Measurements from ENCODE around the gene KCNMB1. TPM values are rescaled to one million over a fixed set of nuclear protein-coding genes. Genes with fewer than 3 reads are reported as not detected.

Gene KCNMB1
- total and polyA plus RNA-seq, 2 donors (not counting 1 experiment from before 2014, with no cell fraction given), result not detected

- H2AFZ ChIP-seq (ENCODE audit: low read length), result no peak overlapping the region
- H3K79me2 ChIP-seq (ENCODE audit: control insufficient read depth, insufficient read depth, low read length), result no peaks in the 10 kb centered on the region
Measured at GRCh38 chr5:170407062-170407461, 17.9 kb upstream of the KCNMB1 start.

GRCh38 chr5:170405817-170406216, 16.6 kb upstream of the KCNMB1 start:
- H3K9me3 ChIP-seq (ENCODE audit: control insufficient read depth, insufficient read depth, low read depth, low read length), result no peaks in the 10 kb centered on the region
- no peak overlapping the region for H2AFZ ChIP-seq (ENCODE audit: low read length)
- DNase-seq (ENCODE audit: low read depth in 2 of 2), result no peak
- H3K27ac ChIP-seq (ENCODE audit: insufficient read depth, low read length), result no peak overlapping the region
- no peak for TF ChIP-seq EZH2 (IDR thresholded peaks at IDR 0.05; ENCODE audit: low read length, missing control alignments)
- no peak for TF ChIP-seq CTCF (conservative IDR thresholded peaks at IDR 0.05 in 1 of 2, IDR thresholded peaks at IDR 0.05 in 1 of 2; ENCODE audit: low read depth in 1 of 2, low read length in 2 of 2)
- no peaks in the 10 kb centered on the region for H3K36me3 ChIP-seq (ENCODE audit: control insufficient read depth, insufficient read depth, low read length)
- no peak overlapping the region for H3K4me2 ChIP-seq (ENCODE audit: extremely low read depth, insufficient read depth, low read length)
- no peaks in the 10 kb centered on the region for H4K20me1 ChIP-seq (ENCODE audit: control insufficient read depth, extremely low read depth, insufficient read depth, low read length)
- H3K4me1 ChIP-seq (ENCODE audit: control insufficient read depth, extremely low read depth, insufficient read depth, low read length), result no peaks in the 10 kb centered on the region
- H3K9ac ChIP-seq (ENCODE audit: insufficient read depth, low read length), result no peak overlapping the region
- no peak overlapping the region for H3K4me3 ChIP-seq (replicated peaks in 1 of 4; ENCODE audit: control extremely low read depth in 1 of 4, insufficient read depth in 1 of 4, low read depth in 3 of 4, low read length in 4 of 4)
- H3K27me3 ChIP-seq (ENCODE audit: control insufficient read depth, insufficient read depth, low read length), result no peaks in the 10 kb centered on the region
- H3K79me2 ChIP-seq (ENCODE audit: control insufficient read depth, insufficient read depth, low read length), result no peaks in the 10 kb centered on the region

More at GRCh38 chr5:170407062-170407461, 17.9 kb upstream of the KCNMB1 start:
- Histone ChIP-seq H3K36me3 (ENCODE audit: control insufficient read depth, insufficient read depth, low read length) (no peaks in the 10 kb centered on the region), H3K27me3 (ENCODE audit: control insufficient read depth, insufficient read depth, low read length) (no peaks in the 10 kb centered on the region), H3K4me1 (ENCODE audit: control insufficient read depth, extremely low read depth, insufficient read depth, low read length) (no peaks in the 10 kb centered on the region), H3K4me2 (ENCODE audit: extremely low read depth, insufficient read depth, low read length) (no peak overlapping the region), H4K20me1 (ENCODE audit: control insufficient read depth, extremely low read depth, insufficient read depth, low read length) (no peaks in the 10 kb centered on the region), H3K4me3 (replicated peaks in 1 of 4; ENCODE audit: control extremely low read depth in 1 of 4, insufficient read depth in 1 of 4, low read depth in 3 of 4, low read length in 4 of 4) (no peak overlapping the region), H3K9ac (ENCODE audit: insufficient read depth, low read length) (no peak overlapping the region), H3K27ac (ENCODE audit: insufficient read depth, low read length) (no peak overlapping the region), H3K9me3 (ENCODE audit: control insufficient read depth, insufficient read depth, low read depth, low read length) (no peaks in the 10 kb centered on the region)
- no peak for DNase-seq (ENCODE audit: low read depth in 2 of 2)
- TF ChIP-seq EZH2 (IDR thresholded peaks at IDR 0.05; ENCODE audit: low read length, missing control alignments) (no peak), CTCF (conservative IDR thresholded peaks at IDR 0.05 in 1 of 2, IDR thresholded peaks at IDR 0.05 in 1 of 2; ENCODE audit: low read depth in 1 of 2, low read length in 2 of 2) (no peak)

GRCh38 chr5:170404398-170404797, 15.2 kb upstream of the KCNMB1 start:
- Histone ChIP-seq H3K4me1 (ENCODE audit: control insufficient read depth, extremely low read depth, insufficient read depth, low read length) (no peaks in the 10 kb centered on the region), H4K20me1 (ENCODE audit: control insufficient read depth, extremely low read depth, insufficient read depth, low read length) (no peaks in the 10 kb centered on the region), H3K27ac (ENCODE audit: insufficient read depth, low read length) (no peak overlapping the region), H3K27me3 (ENCODE audit: control insufficient read depth, insufficient read depth, low read length) (no peaks in the 10 kb centered on the region), H3K4me2 (ENCODE audit: extremely low read depth, insufficient read depth, low read length) (no peak overlapping the region), H2AFZ (ENCODE audit: low read length) (no peak overlapping the region), H3K4me3 (replicated peaks in 1 of 4; ENCODE audit: control extremely low read depth in 1 of 4, insufficient read depth in 1 of 4, low read depth in 3 of 4, low read length in 4 of 4) (no peak overlapping the region), H3K79me2 (ENCODE audit: control insufficient read depth, insufficient read depth, low read length) (no peaks in the 10 kb centered on the region), H3K36me3 (ENCODE audit: control insufficient read depth, insufficient read depth, low read length) (no peaks in the 10 kb centered on the region), H3K9me3 (ENCODE audit: control insufficient read depth, insufficient read depth, low read depth, low read length) (no peaks in the 10 kb centered on the region), H3K9ac (ENCODE audit: insufficient read depth, low read length) (no peak overlapping the region)
- DNase-seq (ENCODE audit: low read depth in 2 of 2), result no peak
- TF ChIP-seq EZH2 (IDR thresholded peaks at IDR 0.05; ENCODE audit: low read length, missing control alignments) (no peak), CTCF (conservative IDR thresholded peaks at IDR 0.05 in 1 of 2, IDR thresholded peaks at IDR 0.05 in 1 of 2; ENCODE audit: low read depth in 1 of 2, low read length in 2 of 2) (no peak)
